Testis (tissue), 3 donors: Measurements from ENCODE around the gene DEAF1. TPM values are rescaled to one million over a fixed set of nuclear protein-coding genes. Genes with fewer than 3 reads are reported as not detected.

Source experiments
- DNase-seq: peaks from one replicate; pipeline ENCODE4 v3.0.0-alpha.2; 2019
- H3K27ac ChIP-seq, 2 donors: fragments of 200-600 bp; sonication (generic); one replicate each; pipeline ENCODE4 v1.5.1; 2019
- H3K27me3 ChIP-seq: fragments of 200-600 bp; sonication (generic); one replicate; pipeline ENCODE4 v1.5.1; 2019
- H3K36me3 ChIP-seq: fragments of 200-600 bp; sonication (generic); one replicate; pipeline ENCODE4 v1.5.1; 2017; ENCODE audit warnings: low read depth; ENCODE audit errors: missing control alignments
- H3K4me1 ChIP-seq: fragments of 200-600 bp; sonication (generic); one replicate; pipeline ENCODE4 v1.5.1; 2019
- H3K4me3 ChIP-seq, 2 donors: fragments of 200-600 bp; sonication (generic); one replicate each; pipeline ENCODE4 v1.5.1; 2017 to 2019
- H3K9me3 ChIP-seq: fragments of 200-600 bp; sonication (generic); one replicate; pipeline ENCODE4 v1.5.1; 2017
- POLR2A ChIP-seq: fragments of 450-650 bp; IDR thresholded peaks from one replicate; pipeline ENCODE4 v1.6.1; 2017; ENCODE audit warnings: antibody characterized with exemption, mild to moderate bottlenecking, moderate library complexity
- WGBS, 2 donors: methylation state at CpG; one replicate each; pipeline ENCODE4 v1.1.5; 2018; 5-methylcytosine and 5-hydroxymethylcytosine counted together
- intact Hi-C: fragments of 100-400 bp; cut with DNase I; formaldehyde crosslinking; loops from one replicate; pipeline ENCODE4 v1.15.1; 2023; ENCODE audit warnings: low total_unique reads
- polyA plus RNA-seq: library from polyadenylated mRNA; stranded (reverse); fragments of 350-450 nt; fragmentation: Illumina TruSeq; extraction: RNeasy Lipid Tissue Mini Kit (QIAGEN cat#74804); gene quantifications from one replicate; pipeline ENCODE4 v1.2.3, GENCODE V29; 2014; ENCODE audit warnings: low read depth, low replicate concordance; ENCODE audit not compliant: insufficient read depth
- total RNA-seq, 2 donors: library from RNA; depleted of rRNA; stranded (reverse); fragments of >200 nt; gene quantifications; one replicate each; pipeline ENCODE4 v1.2.3, GENCODE V29; 2016
- TF ChIP-seq, protein P1 (sequence below), 3 experiments: fragments of 450-650 bp in 2 of 3; fragments of 200-600 bp in 1 of 3; sonication (generic) in 1 of 3; IDR thresholded peaks; one replicate each; pipeline ENCODE4 v1.5.1; 2016 to 2019; ENCODE audit warnings: antibody characterized with exemption in 3 of 3, mild to moderate bottlenecking in 2 of 3, moderate library complexity in 1 of 3

The DEAF1 gene
- total and polyA plus RNA-seq, 3 donors from 2014 or later, result 47.9 to 116 (median 82.5) TPM

DNA sequence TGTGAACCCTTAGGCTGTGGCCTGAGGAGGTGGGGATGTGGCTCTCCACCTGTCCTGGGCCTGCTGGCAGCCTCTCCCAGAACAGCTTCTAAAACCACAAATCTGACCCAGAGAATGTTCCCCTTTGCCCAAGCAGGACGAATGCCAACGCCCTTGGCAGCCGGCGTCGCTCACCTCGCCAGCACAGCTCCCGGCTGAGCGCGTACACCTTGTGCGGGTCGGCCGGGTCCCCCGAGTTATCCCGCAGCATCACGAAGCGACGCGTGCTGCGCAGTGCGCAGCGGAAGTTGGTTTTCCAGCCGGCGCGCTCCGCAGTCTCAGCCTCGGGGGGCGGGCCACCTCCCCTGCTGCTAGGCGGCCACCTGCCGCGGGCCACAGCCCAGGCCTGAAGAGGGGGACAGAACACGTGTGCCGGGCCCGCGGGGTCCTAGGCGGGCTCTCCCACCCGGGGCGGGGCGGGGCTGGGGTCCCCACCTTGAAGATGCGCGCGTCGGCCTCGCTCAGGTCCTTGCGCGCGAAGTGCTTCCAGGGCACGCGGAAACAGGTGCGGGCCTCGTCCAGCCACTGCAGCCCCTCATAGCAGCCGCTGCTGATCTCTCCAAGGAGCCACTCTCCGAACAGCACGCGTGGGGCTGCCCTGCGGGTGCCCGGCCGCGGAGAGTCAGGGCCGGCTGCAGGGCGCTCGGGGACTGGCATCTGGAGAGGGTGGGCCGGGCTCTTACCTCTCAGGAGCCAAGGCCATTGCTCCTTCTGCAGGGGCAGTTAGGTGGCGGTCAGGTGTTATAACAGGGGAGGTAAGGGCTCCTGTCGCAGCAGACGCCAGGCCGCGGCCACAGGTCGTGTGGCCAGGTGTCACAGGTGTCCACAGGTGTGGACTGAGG, 80.2 kb downstream of the DEAF1 start:
- intact Hi-C loops, result no loop called here
- peak overlapping the region; percentile 81 to 89 for H3K27ac ChIP-seq
- no peak for TF ChIP-seq POLR2A
- TF ChIP-seq, protein P1, sequence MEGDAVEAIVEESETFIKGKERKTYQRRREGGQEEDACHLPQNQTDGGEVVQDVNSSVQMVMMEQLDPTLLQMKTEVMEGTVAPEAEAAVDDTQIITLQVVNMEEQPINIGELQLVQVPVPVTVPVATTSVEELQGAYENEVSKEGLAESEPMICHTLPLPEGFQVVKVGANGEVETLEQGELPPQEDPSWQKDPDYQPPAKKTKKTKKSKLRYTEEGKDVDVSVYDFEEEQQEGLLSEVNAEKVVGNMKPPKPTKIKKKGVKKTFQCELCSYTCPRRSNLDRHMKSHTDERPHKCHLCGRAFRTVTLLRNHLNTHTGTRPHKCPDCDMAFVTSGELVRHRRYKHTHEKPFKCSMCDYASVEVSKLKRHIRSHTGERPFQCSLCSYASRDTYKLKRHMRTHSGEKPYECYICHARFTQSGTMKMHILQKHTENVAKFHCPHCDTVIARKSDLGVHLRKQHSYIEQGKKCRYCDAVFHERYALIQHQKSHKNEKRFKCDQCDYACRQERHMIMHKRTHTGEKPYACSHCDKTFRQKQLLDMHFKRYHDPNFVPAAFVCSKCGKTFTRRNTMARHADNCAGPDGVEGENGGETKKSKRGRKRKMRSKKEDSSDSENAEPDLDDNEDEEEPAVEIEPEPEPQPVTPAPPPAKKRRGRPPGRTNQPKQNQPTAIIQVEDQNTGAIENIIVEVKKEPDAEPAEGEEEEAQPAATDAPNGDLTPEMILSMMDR (IDR thresholded peaks at IDR 0.05), result no peak
- no peaks in the 10 kb centered on the region for H3K9me3 ChIP-seq
- no peaks in the 10 kb centered on the region for H3K27me3 ChIP-seq
- H3K36me3 ChIP-seq, result no peaks in the 10 kb centered on the region
- peaks cover 25% of the 10 kb centered on the region for H3K4me1 ChIP-seq
- no peak for DNase-seq
- 55 to 64% methylated on average over 20 to 67 of the region's 68 CpGs for WGBS, 2 donors
- peak overlapping the region; percentile 55 to 80 for H3K4me3 ChIP-seq

DNA sequence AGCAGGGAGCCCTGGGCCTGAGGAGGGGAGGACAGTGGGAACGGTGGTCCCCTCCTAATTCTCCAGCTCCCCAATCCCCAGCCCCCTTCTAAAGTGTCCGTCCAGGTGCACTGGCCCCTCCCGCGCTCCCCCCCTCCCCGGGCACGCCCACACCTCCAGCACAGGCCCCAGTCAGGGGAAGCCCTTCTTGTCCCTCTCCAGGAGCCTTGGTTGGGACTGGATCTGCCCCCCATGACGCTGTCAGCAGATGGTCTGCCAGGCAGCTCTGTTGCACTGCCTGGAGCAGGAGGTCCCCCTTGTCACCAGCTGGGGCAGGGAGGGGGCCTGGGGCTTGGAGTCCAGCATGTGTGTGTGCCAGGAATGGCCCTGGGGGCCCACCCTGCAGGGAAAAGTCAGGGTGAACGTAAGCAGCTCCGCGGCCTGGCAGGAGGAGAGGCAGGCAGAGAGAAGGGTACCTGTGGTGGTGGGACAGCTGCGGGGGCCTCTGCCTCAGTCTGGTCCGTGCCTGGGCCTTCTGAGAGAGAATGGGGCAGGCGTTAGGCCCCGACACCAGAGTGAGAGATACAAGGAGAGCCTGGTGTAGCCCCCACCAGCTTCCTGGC, 80.9 kb downstream of the DEAF1 start:
- Histone ChIP-seq H3K4me3 (peak overlapping the region in 1 of 2 donors; percentile 80), H3K4me1 (peaks cover 25% of the 10 kb centered on the region), H3K9me3 (no peaks in the 10 kb centered on the region), H3K27ac (peak overlapping the region; percentile 30 to 81), H3K27me3 (no peaks in the 10 kb centered on the region), H3K36me3 (no peaks in the 10 kb centered on the region)
- no peak for TF ChIP-seq POLR2A
- TF ChIP-seq, protein P1 (IDR thresholded peaks at IDR 0.05), result no peak
- intact Hi-C loops, result no loop called here
- no peak for DNase-seq
- 62 to 66% methylated on average over 6 to 14 of the region's 14 CpGs for WGBS, 2 donors

DNA sequence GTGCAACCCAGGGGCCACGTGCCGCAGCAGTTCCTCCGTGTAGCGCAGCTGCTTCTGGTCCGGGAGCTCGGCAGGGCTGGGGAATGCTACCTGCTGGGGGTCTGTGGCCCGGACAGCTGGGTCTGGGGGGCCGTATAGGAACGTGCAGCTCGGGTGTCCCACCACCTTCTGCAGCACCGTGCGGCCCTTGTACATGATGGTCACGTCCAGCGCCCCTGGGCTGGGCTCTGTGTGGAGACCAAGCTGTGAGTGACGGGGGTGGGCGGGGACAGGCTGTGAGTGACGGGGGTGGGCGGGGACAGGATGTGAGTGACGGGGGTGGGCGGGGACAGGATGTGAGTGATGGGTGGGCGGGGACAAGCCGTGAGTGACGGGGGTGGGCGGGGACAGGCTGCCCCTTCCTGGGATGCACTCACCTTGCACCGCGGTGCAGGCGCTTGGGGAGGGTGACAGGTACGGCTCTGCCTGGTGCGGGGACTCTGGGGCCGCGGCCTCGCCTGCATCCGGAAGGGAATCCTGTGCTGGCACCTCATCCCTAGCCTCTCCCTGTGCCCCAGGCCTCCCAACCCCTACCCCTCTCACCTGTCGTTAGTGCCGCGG, 81.6 kb downstream of the DEAF1 start:
- WGBS, 2 donors, result 38 to 73% methylated on average over 19 to 23 of the region's 36 CpGs
- H3K4me3 ChIP-seq, result no peak overlapping the region
- TF ChIP-seq, protein P1 (IDR thresholded peaks at IDR 0.05), result no peak
- no peak for TF ChIP-seq POLR2A
- H3K9me3 ChIP-seq, result no peaks in the 10 kb centered on the region
- H3K27me3 ChIP-seq, result no peaks in the 10 kb centered on the region
- H3K4me1 ChIP-seq, result peaks cover 25% of the 10 kb centered on the region
- peak overlapping the region in 1 of 2 donors; percentile 30 for H3K27ac ChIP-seq
- no peaks in the 10 kb centered on the region for H3K36me3 ChIP-seq
- peak; percentile 89 for DNase-seq
- intact Hi-C loops, result no loop called here

DNA sequence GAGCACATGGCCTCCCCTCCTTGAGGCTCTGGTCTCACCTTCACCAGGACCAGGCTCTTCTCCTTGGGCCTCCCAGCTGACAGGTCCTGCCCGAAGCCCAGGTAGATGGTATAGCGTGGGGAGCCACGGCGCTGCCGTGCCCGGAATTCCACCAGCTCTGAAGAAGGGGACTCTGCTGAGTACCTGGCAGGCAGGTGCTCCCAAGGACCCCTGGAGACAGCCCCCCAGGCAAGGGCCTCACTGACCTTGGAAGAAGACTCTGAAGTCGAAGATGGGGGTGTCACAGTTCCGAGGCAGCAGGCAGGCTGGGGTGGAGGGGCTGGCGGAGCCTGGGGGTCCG, 82.1 kb downstream of the DEAF1 start:
- TF ChIP-seq, protein P1 (IDR thresholded peaks at IDR 0.05), result no peak
- TF ChIP-seq POLR2A, result no peak
- H3K36me3 ChIP-seq, result no peaks in the 10 kb centered on the region
- H3K27ac ChIP-seq, result peak overlapping the region in 1 of 2 donors; percentile 24
- no peak for DNase-seq
- intact Hi-C loops, result no loop called here
- H3K9me3 ChIP-seq, result no peaks in the 10 kb centered on the region
- no peaks in the 10 kb centered on the region for H3K27me3 ChIP-seq
- 82 to 89% methylated on average over 2 to 10 of the region's 10 CpGs for WGBS, 2 donors
- H3K4me3 ChIP-seq, result no peak overlapping the region
- H3K4me1 ChIP-seq, result peaks cover 25% of the 10 kb centered on the region
